Skeletal muscle cell (primary cell): ENCODE measurements around the gene BLTP3A.
"Not testable (repeated sequence)": the region's sequence is repeated elsewhere in the genome, so short reads cannot be mapped to it uniquely, and the experiment has no call there.

Experiments
- DNase-seq: peaks from one replicate; pipeline ENCODE4 v3.0.0-alpha.2; 2010; ENCODE audit warnings: low read depth
- H3K4me3 ChIP-seq: 2 replicates; pipeline ENCODE4 v1.5.1; 2011; ENCODE audit warnings: low read depth, mild to moderate bottlenecking, control low read depth, low read length, moderate library complexity

The BLTP3A gene, protein sequence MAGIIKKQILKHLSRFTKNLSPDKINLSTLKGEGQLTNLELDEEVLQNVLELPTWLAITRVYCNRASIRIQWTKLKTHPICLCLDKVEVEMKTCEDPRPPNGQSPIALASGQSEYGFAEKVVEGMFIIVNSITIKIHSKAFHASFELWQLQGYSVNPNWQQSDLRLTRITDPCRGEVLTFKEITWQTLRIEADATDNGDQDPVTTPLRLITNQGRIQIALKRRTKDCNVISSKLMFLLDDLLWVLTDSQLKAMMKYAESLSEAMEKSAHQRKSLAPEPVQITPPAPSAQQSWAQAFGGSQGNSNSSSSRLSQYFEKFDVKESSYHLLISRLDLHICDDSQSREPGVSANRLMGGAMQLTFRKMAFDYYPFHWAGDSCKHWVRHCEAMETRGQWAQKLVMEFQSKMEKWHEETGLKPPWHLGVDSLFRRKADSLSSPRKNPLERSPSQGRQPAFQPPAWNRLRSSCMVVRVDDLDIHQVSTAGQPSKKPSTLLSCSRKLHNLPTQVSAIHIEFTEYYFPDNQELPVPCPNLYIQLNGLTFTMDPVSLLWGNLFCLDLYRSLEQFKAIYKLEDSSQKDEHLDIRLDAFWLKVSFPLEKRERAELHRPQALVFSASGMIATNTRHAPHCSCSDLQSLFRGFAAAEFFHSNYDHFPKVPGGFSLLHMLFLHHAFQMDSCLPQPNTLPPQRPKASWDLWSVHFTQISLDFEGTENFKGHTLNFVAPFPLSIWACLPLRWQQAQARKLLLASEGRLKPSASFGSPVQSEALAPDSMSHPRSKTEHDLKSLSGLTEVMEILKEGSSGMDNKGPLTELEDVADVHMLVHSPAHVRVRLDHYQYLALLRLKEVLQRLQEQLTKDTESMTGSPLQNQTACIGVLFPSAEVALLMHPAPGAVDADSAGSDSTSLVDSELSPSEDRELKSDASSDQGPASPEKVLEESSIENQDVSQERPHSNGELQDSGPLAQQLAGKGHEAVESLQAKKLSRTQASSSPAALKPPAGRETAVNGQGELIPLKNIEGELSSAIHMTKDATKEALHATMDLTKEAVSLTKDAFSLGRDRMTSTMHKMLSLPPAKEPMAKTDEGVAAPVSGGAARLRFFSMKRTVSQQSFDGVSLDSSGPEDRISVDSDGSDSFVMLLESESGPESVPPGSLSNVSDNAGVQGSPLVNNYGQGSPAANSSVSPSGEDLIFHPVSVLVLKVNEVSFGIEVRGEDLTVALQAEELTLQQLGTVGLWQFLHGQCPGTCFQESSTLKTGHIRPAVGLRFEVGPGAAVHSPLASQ (N-terminal part only)

DNA sequence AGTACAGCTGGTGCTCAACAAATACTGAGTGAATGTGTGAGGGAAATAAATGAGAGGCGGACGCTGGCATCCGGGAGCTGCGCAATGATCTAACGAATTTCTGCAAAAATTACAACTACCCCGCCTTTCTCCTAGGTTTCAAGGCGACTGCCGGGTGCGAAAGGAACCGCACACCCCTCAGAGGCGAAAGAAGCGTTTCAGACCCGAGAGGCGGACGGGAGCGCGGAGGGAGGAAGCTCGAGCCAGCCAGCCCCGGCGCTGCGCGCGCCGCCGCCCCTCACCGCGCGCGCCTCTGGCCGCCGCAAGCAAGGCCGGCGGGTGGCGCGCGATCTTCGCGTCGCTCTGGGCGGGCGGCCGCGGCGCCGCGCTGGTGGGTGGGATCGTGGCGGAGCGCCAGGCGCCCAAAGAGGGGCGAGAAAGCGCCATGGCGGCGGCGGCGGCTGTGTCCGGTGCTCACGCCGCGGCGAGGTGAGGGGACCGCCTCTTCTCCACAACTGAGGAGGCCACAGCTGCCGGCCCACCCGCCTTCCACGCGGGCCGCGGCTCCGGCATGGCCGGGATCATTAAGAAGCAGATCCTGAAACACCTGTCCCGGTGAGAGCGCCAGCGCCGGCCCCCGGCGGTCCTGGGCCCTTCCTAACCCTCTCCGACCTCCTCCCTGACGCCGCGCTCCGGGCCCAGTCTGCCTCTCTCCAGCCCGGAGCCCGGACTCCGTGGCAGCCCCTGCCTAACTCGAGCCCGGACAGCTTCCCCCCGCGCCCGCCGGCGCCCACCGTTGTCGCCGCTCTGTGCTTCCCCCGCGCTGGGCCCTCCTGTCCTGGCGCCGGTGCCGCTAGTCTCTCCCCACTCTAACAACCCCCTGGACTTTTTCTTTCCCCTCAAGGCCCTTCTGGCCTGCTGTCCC, at the start of gene BLTP3A:
Gene BLTP3A (plus strand): TSS at position 383 of the 904 bp plus-strand sequence. CDS start 168 bp downstream, at position 551.
- no peak for DNase-seq
- H3K4me3 ChIP-seq, result peak within 1 kb of the TSS; percentile 80

DNA sequence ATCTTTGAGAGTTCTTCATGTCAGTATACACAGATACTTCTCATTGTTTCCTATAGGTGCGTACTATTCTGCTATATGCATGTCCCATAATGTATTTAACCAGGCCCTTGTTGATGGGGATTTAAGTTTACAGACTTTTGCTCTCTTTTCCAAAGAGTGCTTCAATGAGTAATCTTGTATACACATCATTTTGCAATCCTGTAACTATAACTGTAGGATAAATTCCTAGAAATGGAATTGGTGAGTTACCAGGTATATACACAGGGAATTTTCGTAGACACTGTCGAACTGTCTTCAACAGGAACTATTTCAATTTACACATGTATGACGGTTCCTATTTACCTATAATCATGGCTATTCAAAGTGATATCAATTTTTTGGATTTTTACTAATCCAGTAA, 49.8 kb upstream of the BLTP3A start:
- no peak for DNase-seq
- no peak overlapping the region for H3K4me3 ChIP-seq

DNA sequence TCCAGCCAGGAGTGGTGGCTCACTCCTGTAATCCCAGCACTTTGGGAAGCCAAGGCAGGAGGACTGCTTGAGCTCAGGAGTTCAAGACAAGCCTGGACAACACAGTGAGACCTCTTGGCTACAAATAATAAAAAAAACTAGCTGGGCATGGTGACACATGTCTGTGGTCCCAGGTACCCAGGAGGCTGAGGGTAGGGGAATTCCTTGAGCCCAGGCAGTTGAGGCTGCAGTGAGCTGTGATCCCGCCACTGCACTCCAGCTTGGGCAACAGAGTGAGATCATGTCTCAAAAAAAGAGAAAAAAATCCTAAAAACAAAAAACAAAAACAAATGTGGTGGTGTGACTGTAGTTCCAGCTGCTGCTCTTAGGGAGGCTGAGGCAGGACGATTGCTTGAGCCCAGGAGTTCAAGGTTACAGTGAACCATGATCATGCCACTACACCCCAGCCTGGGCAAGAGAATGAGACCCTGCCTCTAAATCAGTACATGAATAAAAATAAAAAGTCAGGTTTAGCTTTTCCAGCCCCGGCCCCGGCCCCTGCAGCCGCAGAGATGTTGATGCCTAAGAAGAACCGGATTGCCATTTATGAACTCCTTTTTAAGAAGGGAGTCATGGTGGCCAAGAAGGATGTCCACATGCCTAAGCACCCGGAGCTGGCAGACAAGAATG, 48.1 kb upstream of the BLTP3A start:
- no peak for DNase-seq
- H3K4me3 ChIP-seq, result no peak overlapping the region

DNA sequence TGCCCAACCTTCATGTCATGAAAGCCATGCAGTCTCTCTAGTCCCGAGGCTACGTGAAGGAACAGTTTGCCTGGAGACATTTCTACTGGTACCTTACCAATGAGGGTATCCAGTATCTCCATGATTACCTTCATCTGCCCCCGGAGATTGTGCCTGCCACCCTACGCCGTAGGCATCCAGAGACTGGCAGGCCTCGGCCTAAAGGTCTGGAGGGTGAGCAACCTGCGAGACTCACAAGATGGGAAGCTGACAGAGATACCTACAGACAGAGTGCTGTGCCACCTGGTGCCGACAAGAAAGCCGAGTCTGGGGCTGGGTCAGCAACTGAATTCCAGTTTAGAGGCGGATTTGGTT, 47.6 kb upstream of the BLTP3A start:
- DNase-seq, result not testable (repeated sequence)

DNA sequence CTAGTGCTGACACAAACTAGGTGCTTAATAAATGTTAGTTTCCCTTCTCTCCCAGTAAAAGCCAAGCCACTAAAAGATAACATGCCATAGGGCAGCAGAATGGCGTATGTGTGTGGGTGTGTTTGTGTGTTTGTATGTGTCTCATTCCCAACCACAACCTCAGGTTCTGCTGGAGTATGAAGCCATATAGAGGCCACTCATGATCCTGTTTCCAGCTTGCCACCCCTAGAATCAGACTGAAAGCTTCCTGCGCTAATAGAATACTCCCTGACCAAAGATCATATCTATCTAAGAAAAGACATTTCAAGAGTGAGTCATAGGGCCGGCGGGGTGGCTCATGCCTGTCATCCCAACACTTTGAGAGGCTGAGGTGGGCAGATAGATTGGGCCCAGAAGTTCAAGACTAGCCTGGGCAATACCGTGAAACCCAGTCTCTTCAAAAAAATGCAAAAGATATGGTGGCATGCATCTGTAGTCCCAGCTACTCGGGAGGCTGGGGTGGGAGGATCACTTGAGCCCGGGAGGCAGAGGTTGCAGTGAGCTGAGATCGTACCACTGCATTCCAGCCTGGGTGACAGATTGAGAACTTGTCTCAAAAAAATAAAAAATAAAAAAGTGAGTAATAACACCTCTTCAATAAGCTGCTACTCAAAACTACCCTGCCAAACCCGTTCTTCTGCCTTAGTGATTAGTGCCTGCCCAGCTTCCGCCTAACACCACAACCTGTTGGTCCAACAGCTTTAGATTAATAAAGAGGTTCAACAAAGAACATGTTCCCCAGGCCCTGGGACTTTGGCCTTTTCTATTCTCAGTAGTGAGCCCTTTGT, 46.4 kb upstream of the BLTP3A start:
- no peak overlapping the region for H3K4me3 ChIP-seq
- DNase-seq, result no peak

More for the DNA sequence above, 47.6 kb upstream of the BLTP3A start:
- not testable (repeated sequence) for H3K4me3 ChIP-seq

DNA sequence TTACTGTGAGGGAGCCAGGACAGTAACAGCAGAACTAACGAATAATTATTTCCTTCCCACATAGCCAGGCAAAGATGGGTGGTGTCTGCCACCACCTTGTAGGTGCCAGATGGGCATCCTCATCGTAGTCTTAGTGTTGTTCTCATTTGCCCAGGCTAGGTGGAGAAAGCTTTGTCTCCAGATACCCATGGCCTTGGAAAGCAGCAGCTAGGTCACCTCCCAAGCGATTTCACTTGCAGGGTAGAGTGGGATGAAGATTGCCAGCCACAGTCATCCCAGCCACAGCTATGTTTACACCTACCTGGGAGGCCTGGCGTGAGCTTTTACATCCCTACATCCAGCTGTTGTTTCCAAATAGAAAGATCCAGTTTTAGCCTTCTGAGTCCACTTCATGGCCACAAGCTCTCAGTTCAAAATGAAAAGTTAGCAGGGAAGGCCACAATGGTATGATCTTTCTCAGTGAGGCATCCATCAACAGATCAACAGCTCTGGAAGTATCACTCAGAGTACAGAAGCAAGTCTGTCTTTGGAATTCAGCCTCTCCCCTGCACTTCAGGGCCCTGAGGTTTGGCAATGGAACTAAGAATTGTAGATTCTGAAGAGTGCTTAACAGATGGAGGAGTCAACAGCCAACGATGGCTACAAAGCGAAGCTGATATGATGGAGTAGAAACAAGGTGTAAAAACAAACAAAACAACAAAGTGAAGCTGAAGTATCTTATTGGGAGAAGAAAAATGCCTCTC, 45.6 kb upstream of the BLTP3A start:
- no peak for DNase-seq

DNA sequence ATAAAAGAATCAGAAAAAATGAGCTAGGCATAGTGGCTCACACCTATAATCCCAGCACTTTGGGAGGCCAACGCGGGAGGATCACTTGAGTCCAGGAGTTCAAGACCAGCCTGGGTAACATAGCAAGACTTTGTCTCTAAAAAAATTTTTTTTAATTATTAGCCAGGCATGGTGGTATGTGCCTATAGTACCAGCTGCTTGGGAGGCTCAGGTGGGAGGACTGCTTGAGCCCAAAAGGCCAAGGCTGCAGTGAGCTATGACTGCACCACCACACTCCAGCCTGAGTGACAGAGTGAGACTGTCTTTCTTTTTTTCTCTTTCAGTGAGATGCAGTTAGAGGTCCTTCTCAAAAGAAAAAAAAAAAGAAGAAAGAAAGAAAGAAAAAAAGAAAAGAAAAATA, 43.1 kb upstream of the BLTP3A start:
- DNase-seq, result no peak
- H3K4me3 ChIP-seq, result no peak overlapping the region

More for the DNA sequence above, 45.6 kb upstream of the BLTP3A start:
- H3K4me3 ChIP-seq, result no peak overlapping the region

DNA sequence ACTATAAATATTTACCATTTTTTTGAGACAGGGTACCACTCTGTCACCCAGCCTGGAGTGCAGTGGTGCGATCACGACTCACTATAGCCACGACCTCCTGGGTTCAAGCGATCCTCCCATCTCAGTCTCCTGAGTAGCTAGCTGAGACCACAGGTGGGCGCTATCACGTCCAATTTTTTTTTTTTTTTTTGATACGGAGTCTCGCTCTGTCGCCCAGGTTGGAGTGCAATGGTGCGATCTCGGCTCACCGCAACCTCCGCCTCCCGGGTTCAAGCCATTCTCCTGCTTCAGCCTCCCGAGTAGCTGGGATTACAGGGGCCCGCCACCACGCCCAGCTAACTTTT, 35.4 kb upstream of the BLTP3A start:
- H3K4me3 ChIP-seq, result peak overlapping the region; percentile 86
- not testable (repeated sequence) for DNase-seq

DNA sequence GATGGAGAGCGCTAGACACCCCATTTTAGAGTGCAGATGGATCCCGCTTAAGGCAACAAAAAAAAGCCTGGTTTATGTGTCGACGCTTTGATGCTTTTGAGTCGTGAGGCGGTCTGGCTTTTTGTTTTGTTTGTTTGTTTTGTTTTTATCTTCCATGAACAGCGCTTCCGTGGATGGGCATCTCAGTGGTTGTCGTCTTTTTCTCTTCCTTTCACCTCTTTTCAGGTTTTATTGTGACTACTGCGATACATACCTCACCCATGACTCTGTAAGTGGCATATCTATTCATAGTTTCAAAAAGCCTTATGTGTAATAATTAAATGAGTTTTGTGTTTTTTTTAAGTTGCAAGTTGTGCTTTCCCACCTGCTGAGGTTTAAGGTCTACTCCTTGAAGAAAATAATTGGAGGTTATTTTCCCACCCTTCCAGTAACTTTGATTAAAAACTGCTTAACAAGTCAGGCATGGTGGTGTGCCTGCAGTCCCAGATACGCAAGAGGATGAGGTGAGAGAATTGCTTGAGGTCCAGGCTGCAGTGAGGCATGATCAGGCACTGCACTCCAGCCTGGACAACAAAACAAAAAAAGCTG, 34.1 kb upstream of the BLTP3A start:
- H3K4me3 ChIP-seq, result peak overlapping the region; percentile 86
- no peak for DNase-seq

DNA sequence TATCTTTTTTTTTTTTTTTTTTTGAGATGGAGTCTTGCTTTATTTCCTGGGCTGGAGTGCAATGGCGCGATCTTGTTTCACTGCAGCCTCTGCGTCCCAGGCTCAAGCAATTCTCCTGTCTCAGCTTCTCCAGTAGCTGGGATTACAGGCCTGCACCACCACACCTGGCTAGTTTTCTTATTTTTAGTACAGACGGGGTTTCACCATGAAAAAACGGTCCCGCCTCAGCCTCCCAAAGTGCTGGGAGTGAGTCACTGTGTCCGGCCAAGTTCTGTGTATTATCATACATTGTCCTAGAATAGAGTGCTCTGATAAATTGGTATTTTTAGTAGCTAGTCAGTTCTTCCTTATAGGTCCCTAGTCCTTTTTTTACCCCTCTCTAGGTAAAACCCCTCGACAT, 31.8 kb upstream of the BLTP3A start:
- DNase-seq, result no peak
- no peak overlapping the region for H3K4me3 ChIP-seq

DNA sequence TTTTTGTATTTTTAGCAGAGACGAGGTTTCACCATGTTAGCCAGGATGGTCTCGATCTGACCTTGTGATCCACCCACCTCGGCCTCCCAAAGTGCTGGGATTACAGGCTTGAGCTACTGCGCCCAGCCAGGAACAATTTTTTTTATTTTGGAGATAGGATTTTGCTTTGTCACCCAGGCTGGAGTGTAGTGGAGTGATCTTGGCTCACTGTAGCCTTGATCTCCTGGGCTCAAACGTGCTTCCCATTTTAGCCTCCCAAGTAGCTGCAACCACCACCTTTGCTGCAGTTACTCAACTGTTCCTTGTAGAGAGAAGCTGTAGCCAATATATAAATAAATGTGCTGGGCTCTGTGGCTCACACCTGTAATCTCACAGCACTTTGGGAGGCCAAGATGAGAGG, 30.2 kb upstream of the BLTP3A start:
- H3K4me3 ChIP-seq, DNase-seq: not testable (repeated sequence)

DNA sequence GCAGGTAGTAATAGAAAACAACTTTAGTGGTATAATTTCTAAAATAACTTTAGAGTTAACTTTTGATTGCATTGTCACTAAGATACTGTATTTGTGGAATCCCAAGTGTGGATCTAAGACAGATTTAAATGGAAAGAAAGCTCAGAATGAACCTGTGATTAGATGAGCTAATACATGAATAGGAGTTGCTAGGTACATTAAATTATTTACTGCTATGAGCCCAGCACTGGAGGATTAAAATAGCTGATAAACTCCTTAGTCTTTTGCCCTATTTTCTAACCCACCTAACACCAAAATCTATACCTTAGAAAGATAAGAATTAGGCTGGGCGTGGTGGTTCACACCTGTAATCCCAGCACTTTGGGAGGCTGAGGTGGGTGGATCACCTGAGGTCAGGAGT, 23.7 kb upstream of the BLTP3A start:
- H3K4me3 ChIP-seq, result no peak overlapping the region
- no peak for DNase-seq

DNA sequence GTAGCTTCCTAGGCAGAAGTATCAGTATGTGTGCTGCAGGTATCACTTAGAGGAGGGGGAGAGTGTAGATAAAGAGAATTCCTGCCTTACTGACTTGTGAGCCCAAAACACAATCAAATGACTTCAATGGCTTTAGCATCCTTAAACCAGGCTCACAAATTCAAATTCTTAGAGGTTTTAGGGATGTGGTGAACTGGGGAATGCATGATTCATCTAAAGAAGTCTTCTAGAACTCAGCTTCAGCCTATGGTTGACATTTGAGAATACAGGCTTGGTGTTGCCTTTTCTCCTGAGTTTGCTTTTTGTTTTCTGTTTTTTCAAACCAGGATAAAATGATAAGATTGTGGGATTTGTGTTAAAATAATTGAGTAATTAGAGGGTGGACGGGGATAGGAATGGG, 20.2 kb upstream of the BLTP3A start:
- no peak for DNase-seq
- H3K4me3 ChIP-seq, result no peak overlapping the region

DNA sequence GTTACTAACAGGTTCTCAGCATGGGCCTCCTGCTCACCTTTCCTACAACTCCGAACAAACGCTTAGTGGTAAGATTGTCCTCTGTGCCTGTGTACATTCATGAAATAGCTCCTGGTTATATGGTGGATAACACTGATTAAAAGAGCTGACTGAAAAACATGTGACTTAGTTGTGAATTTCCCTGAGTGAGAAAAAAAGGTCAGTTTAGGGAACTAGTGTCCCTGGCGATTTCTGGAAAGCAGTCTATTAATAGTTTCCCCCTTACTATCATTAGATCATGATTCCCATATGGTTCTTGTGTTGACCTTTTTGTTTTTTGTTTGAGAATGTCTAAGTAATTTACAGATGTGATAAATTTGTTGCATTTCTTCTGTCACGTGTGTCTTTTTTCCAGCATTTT, 18.9 kb upstream of the BLTP3A start:
- DNase-seq, result no peak
- H3K4me3 ChIP-seq, result no peak overlapping the region

DNA sequence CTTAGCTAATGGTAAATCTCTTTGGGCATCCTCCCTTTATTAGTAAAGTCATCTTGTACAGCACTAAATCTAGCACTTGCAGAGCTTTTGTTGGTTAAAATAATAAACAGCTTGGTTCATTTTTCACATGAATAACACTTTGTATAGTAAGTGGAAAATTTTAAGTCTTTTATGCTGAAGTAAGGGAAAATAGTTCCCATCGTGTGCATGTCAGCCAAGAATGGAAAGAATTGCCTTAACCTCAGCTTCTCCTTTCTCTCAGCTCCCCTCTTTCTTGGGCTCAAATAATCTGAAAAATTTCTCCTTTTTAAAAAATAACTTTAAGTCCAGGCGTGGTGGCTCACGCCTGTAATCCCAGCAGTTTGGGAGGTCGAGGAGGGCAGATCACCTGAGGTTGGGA, 18.0 kb upstream of the BLTP3A start:
- H3K4me3 ChIP-seq, result no peak overlapping the region
- DNase-seq, result no peak

DNA sequence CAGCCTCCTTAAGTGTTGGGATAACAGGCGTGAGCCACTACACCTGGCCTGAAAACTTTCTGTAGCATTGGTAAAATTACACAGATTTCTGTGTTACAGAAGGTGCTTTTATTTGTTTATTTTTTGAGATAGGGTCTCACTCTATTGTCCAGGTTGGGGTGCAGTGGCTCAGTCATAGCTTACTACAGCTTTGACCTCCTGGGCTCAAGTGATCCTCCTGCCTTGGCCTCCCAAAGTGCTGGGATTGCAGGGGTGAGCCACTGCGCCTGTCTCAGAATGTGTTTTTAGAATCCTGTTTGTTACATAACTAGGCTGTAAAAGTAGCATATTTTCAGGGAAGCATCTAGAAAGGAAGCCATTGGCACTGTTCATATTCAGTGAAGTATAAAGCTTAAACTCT, 16.9 kb upstream of the BLTP3A start:
- DNase-seq, result no peak
- no peak overlapping the region for H3K4me3 ChIP-seq

DNA sequence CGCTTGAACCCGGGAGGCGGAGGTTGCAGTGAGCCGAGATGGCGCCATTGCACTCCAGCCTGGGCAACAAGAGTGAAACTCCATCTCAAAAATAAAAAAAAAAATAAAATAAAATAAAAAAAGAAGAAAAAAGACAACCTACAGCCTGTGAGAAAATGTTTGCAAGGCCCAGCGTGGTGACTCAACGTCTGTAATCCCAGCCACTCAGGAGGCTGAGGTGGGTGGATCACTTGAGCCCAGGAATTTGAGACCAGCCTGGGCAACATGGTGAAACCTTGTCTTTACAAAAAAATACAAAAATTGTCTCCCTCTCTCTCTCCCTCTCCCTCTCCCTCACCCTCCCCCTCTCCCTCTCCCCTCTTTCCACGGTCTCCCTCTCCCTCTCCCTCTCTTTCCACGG, 6.5 kb upstream of the BLTP3A start:
- not testable (repeated sequence) for H3K4me3 ChIP-seq, DNase-seq
